H1 (cell line): Measurements from ENCODE around the gene ITGA11. TPM values are rescaled to one million over a fixed set of nuclear protein-coding genes. Genes with fewer than 3 reads are reported as not detected.

Experiments used
- CTCF ChIA-PET: fragments of 300-600 bp; sonication (Branson Sonifier 250); formaldehyde crosslinking; loops from one replicate; lab custom pipeline; 2021; ENCODE audit not compliant: partially characterized antibody; lab: Charles Lee
- POLR2A ChIA-PET: fragments of 300-600 bp; sonication (Branson Sonifier 250); formaldehyde crosslinking; loops from one replicate; lab custom pipeline; 2021; ENCODE audit warnings: inconsistent platforms; ENCODE audit not compliant: partially characterized antibody; lab: Charles Lee
- DNase-seq, 2 experiments: peaks; one replicate each; pipeline versions ENCODE4 v3.0.0 to v3.0.0-alpha.2; 2010 to 2022; ENCODE audit warnings: low spot score in 2 of 2, low read depth in 1 of 2, mixed read lengths in 1 of 2
- FAIRE-seq: peaks from 2 replicates; lab custom pipeline; 2011; peaks lifted over from hg19 to GRCh38; lab: Jason Lieb, UNC
- H2AFZ ChIP-seq: 2 replicates; pipeline ENCODE4 v1.8.1; 2012; ENCODE audit warnings: low read length, inconsistent platforms
- H2AK5ac ChIP-seq: 2 replicates; pipeline ENCODE4 v1.6.1; 2013; ENCODE audit warnings: low read depth, low read length
- H2BK120ac ChIP-seq: replicated peaks from 2 replicates; pipeline ENCODE3; 2013; ENCODE audit warnings: low read depth, low read length, inconsistent platforms
- H2BK12ac ChIP-seq: 2 replicates; pipeline ENCODE4 v1.6.1; 2013; ENCODE audit warnings: low read depth, low read length
- H2BK15ac ChIP-seq: 2 replicates; pipeline ENCODE4 v1.6.1; 2013; ENCODE audit warnings: low read length
- H2BK20ac ChIP-seq: 2 replicates; pipeline ENCODE4 v1.6.1; 2013; ENCODE audit warnings: low read length
- H2BK5ac ChIP-seq: 2 replicates; pipeline ENCODE4 v1.6.1; 2013; ENCODE audit warnings: low read depth, low read length
- H3K14ac ChIP-seq: 2 replicates; pipeline ENCODE4 v1.6.1; 2013; ENCODE audit warnings: inconsistent platforms; ENCODE audit not compliant: insufficient read length
- H3K18ac ChIP-seq: 2 replicates; pipeline ENCODE4 v1.6.1; 2013; ENCODE audit warnings: low read length; ENCODE audit errors: extremely low read depth
- H3K23ac ChIP-seq: 2 replicates; pipeline ENCODE4 v1.6.1; 2013; ENCODE audit warnings: inconsistent platforms; ENCODE audit not compliant: insufficient read length
- H3K23me2 ChIP-seq: 2 replicates; pipeline ENCODE4 v1.6.1; 2013; ENCODE audit warnings: low read depth, low read length
- H3K27ac ChIP-seq: 2 replicates; pipeline ENCODE4 v1.6.1; 2011; ENCODE audit warnings: low read depth, low read length, inconsistent platforms
- H3K27me3 ChIP-seq, 4 experiments: replicated peaks in 1 of 4; 1 replicate in 1 of 4; 2 replicates in 3 of 4; pipeline versions ENCODE4 v1.6.1 to v1.8.1; 2011 to 2013; ENCODE audit warnings: low read length in 3 of 4, mild to moderate bottlenecking in 3 of 4, inconsistent platforms in 2 of 4, mixed read lengths in 2 of 4, moderate library complexity in 1 of 4; ENCODE audit not compliant: control insufficient read depth in 3 of 4, insufficient read depth in 3 of 4; ENCODE audit errors: extremely low read depth in 1 of 4
- H3K36me3 ChIP-seq, 4 experiments: 2 replicates each; pipeline versions ENCODE4 v1.6.1 to v1.8.1; 2011 to 2013; ENCODE audit warnings: mild to moderate bottlenecking in 4 of 4, low read length in 3 of 4, moderate library complexity in 2 of 4, control low read depth in 1 of 4, inconsistent platforms in 1 of 4; ENCODE audit not compliant: insufficient read depth in 4 of 4, control insufficient read depth in 2 of 4
- H3K4ac ChIP-seq: replicated peaks from 2 replicates; pipeline ENCODE3; 2013; ENCODE audit warnings: low read length, low read depth, mixed read lengths, inconsistent platforms; ENCODE audit not compliant: insufficient read length
- H3K4me1 ChIP-seq, 4 experiments: replicated peaks in 1 of 4; 1 replicate in 1 of 4; 2 replicates in 3 of 4; pipeline versions ENCODE4 v1.6.1 to v1.8.1; 2011 to 2013; ENCODE audit warnings: low read length in 3 of 4, inconsistent platforms in 2 of 4, mixed read lengths in 1 of 4; ENCODE audit not compliant: insufficient read depth in 4 of 4, control insufficient read depth in 3 of 4
- H3K4me2 ChIP-seq, 2 experiments: 2 replicates each; pipeline versions ENCODE4 v1.6.1 to v1.8.1; 2011 to 2013; ENCODE audit warnings: low read depth in 2 of 2, low read length in 2 of 2, control low read depth in 1 of 2, inconsistent platforms in 1 of 2, mild to moderate bottlenecking in 1 of 2; ENCODE audit not compliant: insufficient read depth in 1 of 2
- H3K4me3 ChIP-seq, 4 experiments: fragments of 200-600, 300-600 bp in 1 of 4; sonication (generic), shearing (Covaris generic), sonication (Bioruptor Twin) in 1 of 4; 2 replicates each; pipeline versions ENCODE4 v1.5.1 to v1.8.1; 2011 to 2016; ENCODE audit warnings: low read length in 4 of 4, low read depth in 3 of 4, control low read depth in 2 of 4, inconsistent platforms in 2 of 4, mild to moderate bottlenecking in 2 of 4, mixed read lengths in 1 of 4, moderate library complexity in 1 of 4; ENCODE audit not compliant: insufficient read depth in 2 of 4; ENCODE audit errors: extremely low read depth in 1 of 4
- H3K56ac ChIP-seq: replicated peaks from 2 replicates; pipeline ENCODE3; 2013; ENCODE audit warnings: low read depth, mild to moderate bottlenecking, mixed read lengths, low read length, inconsistent platforms; ENCODE audit not compliant: insufficient read length
- H3K79me1 ChIP-seq: 2 replicates; pipeline ENCODE4 v1.6.1; 2013; ENCODE audit warnings: low read depth, low read length, control low read depth
- H3K79me2 ChIP-seq, 2 experiments: 2 replicates each; pipeline versions ENCODE4 v1.6.1 to v1.8.1; 2012 to 2013; ENCODE audit warnings: low read length in 2 of 2, mild to moderate bottlenecking in 2 of 2, inconsistent platforms in 1 of 2; ENCODE audit not compliant: insufficient read depth in 2 of 2, control insufficient read depth in 1 of 2
- H3K9ac ChIP-seq, 4 experiments: replicated peaks in 1 of 4; 1 replicate in 1 of 4; 2 replicates in 3 of 4; pipeline versions ENCODE4 v1.6.1 to v1.8.1; 2011 to 2013; ENCODE audit warnings: low read depth in 3 of 4, low read length in 3 of 4, control low read depth in 2 of 4, mild to moderate bottlenecking in 2 of 4, moderate library complexity in 2 of 4, inconsistent platforms in 1 of 4; ENCODE audit errors: extremely low read depth in 1 of 4
- H3K9me3 ChIP-seq, 2 experiments: 2 replicates each; pipeline versions ENCODE4 v1.6.1 to v1.8.1; 2012 to 2013; ENCODE audit warnings: mild to moderate bottlenecking in 2 of 2, moderate library complexity in 2 of 2, control low read depth in 1 of 2, inconsistent platforms in 1 of 2, low read depth in 1 of 2, low read length in 1 of 2, mixed read lengths in 1 of 2; ENCODE audit not compliant: insufficient read depth in 2 of 2
- H4K20me1 ChIP-seq, 2 experiments: replicated peaks in 1 of 2; 2 replicates each; pipeline versions ENCODE3 to v1.8.1; 2011 to 2013; ENCODE audit warnings: inconsistent platforms in 2 of 2, low read length in 2 of 2, mild to moderate bottlenecking in 1 of 2; ENCODE audit not compliant: insufficient read depth in 2 of 2, control insufficient read depth in 1 of 2
- H4K5ac ChIP-seq: 2 replicates; pipeline ENCODE4 v1.6.1; 2013; ENCODE audit warnings: low read length, low read depth, mixed read lengths, inconsistent platforms; ENCODE audit not compliant: insufficient read length
- H4K8ac ChIP-seq: 2 replicates; pipeline ENCODE4 v1.8.0; 2013; ENCODE audit warnings: mild to moderate bottlenecking, moderate library complexity, low read length, inconsistent platforms; ENCODE audit not compliant: insufficient read depth; ENCODE audit errors: extremely low read depth
- H4K91ac ChIP-seq: replicated peaks from 2 replicates; pipeline ENCODE3; 2013; ENCODE audit warnings: low read length, mixed read lengths, inconsistent platforms; ENCODE audit not compliant: insufficient read length
- WGBS, 2 experiments: shearing (Covaris generic) in 1 of 2; methylation state at CpG; one replicate each; pipeline versions ENCODE4 v1.1.6 to v1.1.7; 2013 to 2015; ENCODE audit warnings: low lambda C conversion rate in 2 of 2, mixed read lengths in 2 of 2, inconsistent platforms in 1 of 2, low coverage in 1 of 2, missing lambda C conversion rate in 1 of 2; ENCODE audit not compliant: insufficient replicate concordance in 2 of 2, insufficient coverage in 1 of 2, insufficient read length in 1 of 2; ENCODE audit errors: extremely low coverage in 1 of 2, missing lambda C conversion rate in 1 of 2; 5-methylcytosine and 5-hydroxymethylcytosine counted together
- polyA plus RNA-seq, 7 experiments: library from polyadenylated mRNA; depleted of rRNA in 3 of 7; stranded (reverse) in 5 of 7; unstranded in 2 of 7; fragments of >200 nt in 5 of 7; fragments of 200-250 nt in 2 of 7; gene quantifications; 1 replicate in 5 of 7; 2 replicates in 1 of 7; 4 replicates in 1 of 7; pipeline versions ENCODE4 v1.2.1 to v1.2.3, GENCODE V29; 2011 to 2013; ENCODE audit warnings: missing spikeins in 2 of 7, mixed read lengths in 2 of 7
- total RNA-seq: library from RNA; stranded (reverse); fragmentation: NEBNext Ultra II Directional; extraction: Animal tissue kit (Norgen Biotek cat#: 25700); gene quantifications from 2 replicates; pipeline ENCODE4 v1.2.1, GENCODE V29; 2021

ITGA11 gene
- total and polyA plus RNA-seq, 2 of the 8 experiments (the other 6 are each of a cell fraction or from before 2014, with no cell fraction given), result 0.05 to 0.06 TPM

DNA sequence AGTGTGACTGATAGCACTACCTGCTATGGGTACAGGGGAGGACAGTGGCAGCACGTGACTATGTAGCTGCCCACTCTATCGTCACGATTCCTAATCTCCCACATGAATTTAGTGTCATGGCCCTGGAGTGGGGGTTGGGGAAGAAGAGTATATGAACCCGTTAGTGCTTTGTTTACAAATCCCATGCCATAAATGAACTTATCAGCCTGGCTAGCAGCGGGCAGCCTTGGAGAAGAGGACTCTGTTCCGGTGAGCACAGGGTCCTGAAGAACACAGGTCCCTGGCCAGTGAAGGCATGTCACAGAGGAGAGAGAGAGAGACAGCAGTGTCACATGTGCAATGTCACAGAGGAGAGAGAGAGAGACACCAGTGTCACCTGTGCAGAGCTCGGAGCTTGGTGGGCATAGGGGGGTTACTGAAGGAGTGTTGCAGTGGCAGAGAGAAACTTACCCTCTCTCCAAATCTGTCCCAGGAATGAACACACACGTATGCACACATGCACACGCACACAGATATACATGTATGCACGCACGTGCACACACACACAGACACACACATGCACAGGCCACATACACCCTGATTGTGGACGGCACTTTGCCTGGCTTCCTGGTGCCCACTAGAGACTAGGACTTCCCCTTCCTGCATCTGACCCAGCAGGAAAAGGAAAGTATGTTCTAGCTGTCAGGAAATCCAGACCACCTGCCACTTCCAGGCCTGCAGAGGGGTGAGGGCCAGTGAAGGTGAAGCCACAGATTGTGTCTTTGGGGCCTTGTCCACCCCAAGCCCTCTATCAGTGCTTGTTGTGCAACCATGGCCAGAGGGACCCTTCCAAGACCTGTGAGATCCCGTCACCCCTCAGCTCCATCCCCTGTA, 26.3 kb downstream of the ITGA11 start:
- H4K5ac ChIP-seq, result no peak overlapping the region
- no peak overlapping the region for H2BK12ac ChIP-seq
- no peaks in the 10 kb centered on the region for H3K79me2 ChIP-seq
- H2AFZ ChIP-seq, result no peak overlapping the region
- H3K9me3 ChIP-seq, result no peaks in the 10 kb centered on the region
- no peaks in the 10 kb centered on the region for H3K23me2 ChIP-seq
- no peak overlapping the region for H4K8ac ChIP-seq
- no peaks in the 10 kb centered on the region for H3K36me3 ChIP-seq
- no peak overlapping the region for H2BK15ac ChIP-seq
- 81% methylated on average over 13 of the region's 13 CpGs; no CpG with 5 or more reads in 1 of the 2 experiments for WGBS, 2 experiments
- H3K27ac ChIP-seq, result no peak overlapping the region
- CTCF ChIA-PET, result interaction anchor here (1.9 kb wide), 1 partner anchor 144 kb away, joined by 4 read pairs; no protein-coding TSS in a partner anchor
- H3K4me2 ChIP-seq, result no peak overlapping the region
- H2AK5ac ChIP-seq, result no peak overlapping the region
- no peak overlapping the region for H3K18ac ChIP-seq
- H4K20me1 ChIP-seq, result no peaks in the 10 kb centered on the region
- FAIRE-seq (no peak), DNase-seq (peak in 1 of 2 experiments; percentile 27)
- H3K4me1 ChIP-seq, result no peaks in the 10 kb centered on the region; a peak in 1 of 7 replicates
- H2BK120ac ChIP-seq, result no peak overlapping the region
- H3K9ac ChIP-seq, result no peak overlapping the region
- no peak overlapping the region for H3K4ac ChIP-seq
- H3K4me3 ChIP-seq, result no peak overlapping the region
- no peaks in the 10 kb centered on the region for H3K79me1 ChIP-seq
- H2BK5ac ChIP-seq, result no peak overlapping the region
- H3K14ac ChIP-seq, result no peak overlapping the region
- no peaks in the 10 kb centered on the region for H3K27me3 ChIP-seq
- POLR2A ChIA-PET, result no interaction called here
- H3K56ac ChIP-seq, result no peak overlapping the region
- no peak overlapping the region for H2BK20ac ChIP-seq
- H4K91ac ChIP-seq, result no peak overlapping the region
- no peak overlapping the region for H3K23ac ChIP-seq
